HL-60 (cell line): ENCODE data around the gene PGC.

Source experiments
- GABPA ChIP-seq: IDR thresholded peaks from 2 replicates; pipeline ENCODE4 v1.6.1; 2012; ENCODE audit warnings: low read depth
- SPI1 ChIP-seq: IDR thresholded peaks from 2 replicates; pipeline ENCODE4 v1.6.1; 2012; ENCODE audit warnings: low read depth, mild to moderate bottlenecking, borderline replicate concordance
- TF ChIP-seq, protein P1 (sequence below): IDR thresholded peaks from one replicate; pipeline ENCODE4 v1.5.1; 2011; ENCODE audit warnings: low read length, control low read depth, inconsistent platforms; ENCODE audit not compliant: insufficient read depth

DNA sequence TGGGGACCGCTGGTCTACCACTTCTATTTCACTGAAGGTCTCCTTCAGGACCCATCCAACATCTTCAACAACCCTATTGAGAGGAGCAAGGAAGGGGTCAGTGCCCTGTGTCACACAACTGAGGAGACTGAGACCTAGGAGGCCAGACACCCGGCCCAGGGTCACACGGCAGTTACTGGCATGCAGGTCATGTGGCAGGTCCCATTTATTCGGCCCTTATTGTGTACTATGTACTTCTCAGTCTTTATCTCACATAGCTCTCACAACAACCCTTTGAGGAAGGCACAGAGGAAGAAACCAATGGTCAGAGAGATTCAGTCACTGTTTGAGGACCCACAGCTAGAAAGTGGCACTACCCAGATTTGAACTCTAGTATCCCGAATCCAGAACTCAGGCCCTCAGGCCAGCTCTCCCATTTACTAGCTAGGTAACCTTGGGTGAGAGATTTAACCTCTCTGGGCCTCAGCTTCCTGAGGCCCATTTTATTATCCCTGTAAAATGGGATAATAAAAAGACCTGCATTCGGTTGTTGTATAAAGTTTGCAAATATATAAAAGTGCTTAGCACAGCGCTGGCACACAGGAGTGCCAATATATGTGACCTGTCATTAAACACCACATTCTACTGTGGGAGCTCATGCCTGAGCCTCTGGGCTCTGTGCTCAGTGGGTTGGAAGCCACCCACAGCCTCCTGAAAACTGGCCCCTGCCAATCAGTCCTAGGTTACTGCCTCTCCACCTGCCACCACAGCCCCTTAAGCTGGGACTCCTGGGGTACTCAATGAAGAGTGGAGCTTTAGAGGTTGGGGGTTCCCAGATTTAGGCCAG lies 27.5 kb downstream of the PGC start:
- TF ChIP-seq, protein P1, sequence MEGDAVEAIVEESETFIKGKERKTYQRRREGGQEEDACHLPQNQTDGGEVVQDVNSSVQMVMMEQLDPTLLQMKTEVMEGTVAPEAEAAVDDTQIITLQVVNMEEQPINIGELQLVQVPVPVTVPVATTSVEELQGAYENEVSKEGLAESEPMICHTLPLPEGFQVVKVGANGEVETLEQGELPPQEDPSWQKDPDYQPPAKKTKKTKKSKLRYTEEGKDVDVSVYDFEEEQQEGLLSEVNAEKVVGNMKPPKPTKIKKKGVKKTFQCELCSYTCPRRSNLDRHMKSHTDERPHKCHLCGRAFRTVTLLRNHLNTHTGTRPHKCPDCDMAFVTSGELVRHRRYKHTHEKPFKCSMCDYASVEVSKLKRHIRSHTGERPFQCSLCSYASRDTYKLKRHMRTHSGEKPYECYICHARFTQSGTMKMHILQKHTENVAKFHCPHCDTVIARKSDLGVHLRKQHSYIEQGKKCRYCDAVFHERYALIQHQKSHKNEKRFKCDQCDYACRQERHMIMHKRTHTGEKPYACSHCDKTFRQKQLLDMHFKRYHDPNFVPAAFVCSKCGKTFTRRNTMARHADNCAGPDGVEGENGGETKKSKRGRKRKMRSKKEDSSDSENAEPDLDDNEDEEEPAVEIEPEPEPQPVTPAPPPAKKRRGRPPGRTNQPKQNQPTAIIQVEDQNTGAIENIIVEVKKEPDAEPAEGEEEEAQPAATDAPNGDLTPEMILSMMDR = no peak
- TF ChIP-seq GABPA = no peak
- no peak for TF ChIP-seq SPI1
